NB4 (cell line): ENCODE data around the gene PHOX2B.

Experiments
- CTCF ChIP-seq: IDR thresholded peaks from one replicate; pipeline ENCODE4 v1.5.1; 2012; ENCODE audit warnings: low read depth, low read length
- MYC ChIP-seq: IDR thresholded peaks from 2 replicates; pipeline ENCODE4 v1.6.1; 2011; ENCODE audit warnings: low read depth, low read length
- POLR2A ChIP-seq: IDR thresholded peaks from 2 replicates; pipeline ENCODE4 v1.6.1; 2011; ENCODE audit warnings: mild to moderate bottlenecking; ENCODE audit not compliant: insufficient read length; ENCODE audit errors: extremely low read depth
- TF ChIP-seq, protein P1 (sequence below): IDR thresholded peaks from 2 replicates; pipeline ENCODE4 v1.6.1; 2011; ENCODE audit warnings: low read depth, low read length

- no peak for TF ChIP-seq CTCF
- TF ChIP-seq, protein P1, sequence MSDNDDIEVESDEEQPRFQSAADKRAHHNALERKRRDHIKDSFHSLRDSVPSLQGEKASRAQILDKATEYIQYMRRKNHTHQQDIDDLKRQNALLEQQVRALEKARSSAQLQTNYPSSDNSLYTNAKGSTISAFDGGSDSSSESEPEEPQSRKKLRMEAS = no peak
- no peak for TF ChIP-seq POLR2A
- TF ChIP-seq MYC = no peak
Measured at GRCh38 chr4:41728573-41728913, 20.0 kb downstream of the PHOX2B start.
